Muscle of leg (tissue), 9 donors: ENCODE measurements around the gene ZNF486. TPM values are rescaled to one million over a fixed set of nuclear protein-coding genes. Genes with fewer than 3 reads are reported as not detected.

Source experiments
- polyA plus RNA-seq, 8 donors: library from polyadenylated mRNA; unstranded; fragments of 120-200 nt; gene quantifications; one replicate each; pipeline versions ENCODE4 v1.2.1 to v1.2.3, GENCODE V29; 2013; ENCODE audit warnings: inconsistent platforms in 1 of 8, low replicate concordance in 1 of 8; ENCODE audit not compliant: insufficient read length in 8 of 8, insufficient read depth in 1 of 8
- total RNA-seq: library from RNA; stranded (reverse); fragments of 120-200 nt; gene quantifications from one replicate; pipeline ENCODE4 v1.2.4, GENCODE V29; 2013

ZNF486 gene
- total and polyA plus RNA-seq, 9 donors: 4.3 to 7.5 (median 5.3) TPM

Other genes with a start within 250 kb of the ZNF486 start
- gene ZNF682, start 127.7 kb upstream of the ZNF486 start, total RNA-seq: 4.8 TPM
- gene ZNF682, start 127.7 kb upstream of the ZNF486 start, polyA plus RNA-seq: 1 to 10 TPM; 3.1 to 8.8 (median 5.6) TPM
- gene ZNF90, start 89.2 kb upstream of the ZNF486 start, total RNA-seq: 2.5 TPM
- gene ZNF90, start 89.2 kb upstream of the ZNF486 start, polyA plus RNA-seq: 1 to 10 TPM; 3.3 to 7.2 (median 4.9) TPM